ENCODE results near the gene EIF5A. TPM values are rescaled to one million over a fixed set of nuclear protein-coding genes. Genes with fewer than 3 reads are reported as not detected.

EIF5A gene
- polyA plus RNA-seq, 1 experiment = 556 TPM

GRCh38 chr17:7343250-7343649 is 35.8 kb downstream of the EIF5A start:
- peaks cover 7% of the 10 kb centered on the region for H3K27me3 ChIP-seq (ENCODE audit: control insufficient read depth, insufficient read depth, low read length)
- no peak for TF ChIP-seq CTCF (IDR thresholded peaks at IDR 0.05; ENCODE audit: insufficient read depth, low read depth, low read length)
- no peak overlapping the region for H3K4me3 ChIP-seq (ENCODE audit: low read depth, low read length)
- CTCF ChIA-PET = interaction anchor here (1.0 to 2.8 kb wide), 3 partner anchors 13 to 291 kb away, joined by 3 to 11 read pairs (median 10); no protein-coding TSS in a partner anchor
- DNase-seq (ENCODE audit: low read depth) = no peak
- POLR2A ChIA-PET = no interaction called here
- H3K36me3 ChIP-seq (ENCODE audit: control insufficient read depth, insufficient read depth, low read length) = no peaks in the 10 kb centered on the region

GRCh38 chr17:7346761-7347614 is 39.6 kb downstream of the EIF5A start:
- DNase-seq (ENCODE audit: low read depth) = no peak

GRCh38 chr17:7347630-7348477 is 40.4 kb downstream of the EIF5A start:
- ChIA-PET CTCF (interaction anchor here (1.2 to 3.3 kb wide), 2 partner anchors 67 to 213 kb away, joined by 3 to 13 read pairs; partner anchors contain the start of genes SENP3 and SLC2A4), POLR2A (interaction anchor here (0.6 to 1.1 kb wide), 2 partner anchors 18 to 213 kb away, joined by 3 read pairs; no protein-coding TSS in a partner anchor)
- Histone ChIP-seq H3K4me3 (ENCODE audit: low read depth, low read length) (no peak overlapping the region), H3K36me3 (ENCODE audit: control insufficient read depth, insufficient read depth, low read length) (no peaks in the 10 kb centered on the region), H3K27me3 (ENCODE audit: control insufficient read depth, insufficient read depth, low read length) (peaks cover 3% of the 10 kb centered on the region; the same call in 1 of the 2 replicates)
- TF ChIP-seq CTCF (IDR thresholded peaks at IDR 0.05; ENCODE audit: insufficient read depth, low read depth, low read length) = no peak
- DNase-seq (ENCODE audit: low read depth) = no peak

More at GRCh38 chr17:7346761-7347614, 39.6 kb downstream of the EIF5A start:
- ChIA-PET CTCF (interaction anchor here (0.9 to 2.4 kb wide), 2 partner anchors 17 to 23 kb away, joined by 3 to 6 read pairs; partner anchors contain the start of gene NEURL4), POLR2A (no interaction called here)
- no peak overlapping the region for H3K4me3 ChIP-seq (ENCODE audit: low read depth, low read length)
- no peaks in the 10 kb centered on the region for H3K36me3 ChIP-seq (ENCODE audit: control insufficient read depth, insufficient read depth, low read length)
- H3K27me3 ChIP-seq (ENCODE audit: control insufficient read depth, insufficient read depth, low read length) = peaks cover 4% of the 10 kb centered on the region; the same call in 1 of the 2 replicates
- TF ChIP-seq CTCF (IDR thresholded peaks at IDR 0.05; ENCODE audit: insufficient read depth, low read depth, low read length) = no peak

GRCh38 chr17:7348478-7349242 is 41.2 kb downstream of the EIF5A start:
- Histone ChIP-seq H3K36me3 (ENCODE audit: control insufficient read depth, insufficient read depth, low read length) (no peaks in the 10 kb centered on the region), H3K4me3 (ENCODE audit: low read depth, low read length) (no peak overlapping the region), H3K27me3 (ENCODE audit: control insufficient read depth, insufficient read depth, low read length) (no peaks in the 10 kb centered on the region; the same call in 1 of the 2 replicates)
- DNase-seq (ENCODE audit: low read depth) = no peak
- CTCF ChIA-PET = interaction anchor here (1.2 to 3.3 kb wide), 2 partner anchors 68 to 212 kb away, joined by 3 to 13 read pairs; partner anchors contain the start of genes SENP3 and SLC2A4
- POLR2A ChIA-PET = interaction anchor here (0.6 to 1.1 kb wide), 2 partner anchors 19 to 212 kb away, joined by 3 read pairs; no protein-coding TSS in a partner anchor
- TF ChIP-seq CTCF (IDR thresholded peaks at IDR 0.05; ENCODE audit: insufficient read depth, low read depth, low read length) = no peak
